ENCODE measurements around the gene LRP1. TPM values are rescaled to one million over a fixed set of nuclear protein-coding genes. Genes with fewer than 3 reads are reported as not detected.
A peak's percentile ranks its signal among the peaks of the same experiment; 100 is the strongest.

The LRP1 gene
- total RNA-seq, 1 experiment from 2014 or later = 14.7 TPM

GRCh38 chr12:57079821-57080220, 48.5 kb upstream of the LRP1 start:
- Histone ChIP-seq H2AFZ (ENCODE audit: low read length) (no peak overlapping the region), H3F3A (ENCODE audit: low read length, unreplicated experiment) (no peaks in the 10 kb centered on the region), H3K27me3 (ENCODE audit: low read length) (no peaks in the 10 kb centered on the region), H3K4me2 (ENCODE audit: low read length) (no peak overlapping the region), H3K4me1 (ENCODE audit: insufficient read depth, low read length) (peaks cover 6% of the 10 kb centered on the region; the same call in 1 of the 2 replicates), H3K36me3 (ENCODE audit: low read depth, low read length) (no peaks in the 10 kb centered on the region; the same call in 1 of the 2 replicates), H3K9me3 (ENCODE audit: low read length) (no peaks in the 10 kb centered on the region), H4K20me1 (ENCODE audit: low read length) (no peaks in the 10 kb centered on the region), H3K27ac (ENCODE audit: low read length) (no peak overlapping the region), H3K79me2 (ENCODE audit: low read length) (peaks cover 21% of the 10 kb centered on the region), H3K9me2 (replicated peaks; ENCODE audit: low read length) (no peaks in the 10 kb centered on the region), H3K4me3 (ENCODE audit: low read length) (no peak overlapping the region), H3K9ac (ENCODE audit: low read length) (no peak overlapping the region)
- BruUV-seq (replicated peaks) = no TSS peak
- ChIA-PET CTCF (interaction anchor here (0.6 to 1.8 kb wide), 2 partner anchors 32 to 106 kb away, joined by 3 to 14 read pairs; no protein-coding TSS in a partner anchor), POLR2A (ENCODE audit: unreplicated experiment) (interaction anchor here (1.1 kb wide), 1 partner anchor 32 kb away, joined by 6 read pairs; no protein-coding TSS in a partner anchor)
- no peak for TF ChIP-seq EZH2 (IDR thresholded peaks at IDR 0.05; ENCODE audit: low read length, unreplicated experiment)
- TF ChIP-seq EZH2phosphoT487 (IDR thresholded peaks at IDR 0.05; ENCODE audit: borderline replicate concordance, low read length) = no peak
- TF ChIP-seq CTCF (conservative IDR thresholded peaks at IDR 0.05; ENCODE audit: low read depth, low read length) = no peak
- DNase-seq (no peak), ATAC-seq (no peak)
- intact Hi-C loops (cut with micrococcal nuclease) = loop anchor here (1.0 kb wide), 1 partner anchor 7 kb away; no protein-coding TSS in a partner anchor

- Histone ChIP-seq H3K4me3 (ENCODE audit: low read length) (no peak overlapping the region), H4K20me1 (ENCODE audit: low read length) (no peaks in the 10 kb centered on the region), H3K9ac (ENCODE audit: low read length) (no peak overlapping the region), H3K4me1 (ENCODE audit: insufficient read depth, low read length) (peaks cover 14% of the 10 kb centered on the region), H2AFZ (ENCODE audit: low read length) (no peak overlapping the region), H3F3A (ENCODE audit: low read length, unreplicated experiment) (no peaks in the 10 kb centered on the region), H3K9me2 (replicated peaks; ENCODE audit: low read length) (no peaks in the 10 kb centered on the region), H3K4me2 (ENCODE audit: low read length) (no peak overlapping the region), H3K36me3 (ENCODE audit: low read depth, low read length) (no peaks in the 10 kb centered on the region; the same call in 1 of the 2 replicates), H3K9me3 (ENCODE audit: low read length) (no peaks in the 10 kb centered on the region), H3K27ac (ENCODE audit: low read length) (no peak overlapping the region), H3K79me2 (ENCODE audit: low read length) (peaks cover 21% of the 10 kb centered on the region), H3K27me3 (ENCODE audit: low read length) (no peaks in the 10 kb centered on the region)
- intact Hi-C loops (cut with micrococcal nuclease) = no loop called here
- ChIA-PET POLR2A (ENCODE audit: unreplicated experiment) (interaction anchor here (0.6 kb wide), 1 partner anchor 63 kb away, joined by 16 read pairs; no protein-coding TSS in a partner anchor), CTCF (no interaction called here)
- ATAC-seq = no peak
- TF ChIP-seq EZH2 (IDR thresholded peaks at IDR 0.05; ENCODE audit: low read length, unreplicated experiment) (no peak), EZH2phosphoT487 (IDR thresholded peaks at IDR 0.05; ENCODE audit: borderline replicate concordance, low read length) (no peak), CTCF (conservative IDR thresholded peaks at IDR 0.05; ENCODE audit: low read depth, low read length) (no peak)
- DNase-seq = no peak
- BruUV-seq (replicated peaks) = no TSS peak
These were observed 47.4 kb upstream of the LRP1 start for GRCh38 chr12:57080855-57081254.

- peak overlapping the region; percentile 97; the same call in 1 of the 2 replicates for H3K9ac ChIP-seq (ENCODE audit: low read length)
- no peaks in the 10 kb centered on the region for H3K36me3 ChIP-seq (ENCODE audit: low read depth, low read length)
- H3K4me3 ChIP-seq (ENCODE audit: low read length) = peak overlapping the region; percentile 82; the same call in 1 of the 2 replicates
- H3K27ac ChIP-seq (ENCODE audit: low read length) = peak overlapping the region; percentile 98; the same call in 1 of the 2 replicates
- H2AFZ ChIP-seq (ENCODE audit: low read length) = peak overlapping the region; percentile 16; the same call in 1 of the 2 replicates
- peaks cover 18% of the 10 kb centered on the region for H3K79me2 ChIP-seq (ENCODE audit: low read length)
- intact Hi-C loops (cut with micrococcal nuclease) = no loop called here
- peaks cover 6% of the 10 kb centered on the region for H3F3A ChIP-seq (ENCODE audit: low read length, unreplicated experiment)
- BruUV-seq (replicated peaks) = no TSS peak
- peak overlapping the region; percentile 100 for H3K4me2 ChIP-seq (ENCODE audit: low read length)
- no peaks in the 10 kb centered on the region for H4K20me1 ChIP-seq (ENCODE audit: low read length)
- TF ChIP-seq CTCF (conservative IDR thresholded peaks at IDR 0.05; ENCODE audit: low read depth, low read length) (no peak), EZH2 (IDR thresholded peaks at IDR 0.05; ENCODE audit: low read length, unreplicated experiment) (no peak), EZH2phosphoT487 (IDR thresholded peaks at IDR 0.05; ENCODE audit: borderline replicate concordance, low read length) (no peak)
- peaks cover 25% of the 10 kb centered on the region for H3K4me1 ChIP-seq (ENCODE audit: insufficient read depth, low read length)
- no peaks in the 10 kb centered on the region for H3K27me3 ChIP-seq (ENCODE audit: low read length)
- no peaks in the 10 kb centered on the region for H3K9me3 ChIP-seq (ENCODE audit: low read length)
- POLR2A ChIA-PET (ENCODE audit: unreplicated experiment) = no interaction called here
- H3K9me2 ChIP-seq (replicated peaks; ENCODE audit: low read length) = no peaks in the 10 kb centered on the region
- no peak for ATAC-seq
- DNase-seq = peak; percentile 12
- CTCF ChIA-PET = interaction anchor here (1.9 kb wide), 1 partner anchor 17 kb away, joined by 5 read pairs; no protein-coding TSS in a partner anchor
These were observed 42.2 kb upstream of the LRP1 start for GRCh38 chr12:57085999-57086492.
